Caco-2 (cell line): ENCODE measurements around the gene AGK. TPM values are rescaled to one million over a fixed set of nuclear protein-coding genes. Genes with fewer than 3 reads are reported as not detected.

Experiments
- BruUV-seq: library from RNA; stranded (reverse); fragments of 400-500 nt; replicated peaks from 2 replicates; lab custom pipeline; 2021; lab: Mats Ljungman, UMichigan
- CTCF ChIA-PET: fragments of 300-600 bp; sonication (Branson Sonifier 250); formaldehyde crosslinking; loops from one replicate; lab custom pipeline; 2022; ENCODE audit warnings: antibody characterized with exemption; lab: Charles Lee
- POLR2A ChIA-PET: fragments of 300-600 bp; sonication (Branson Sonifier 250); formaldehyde crosslinking; loops from one replicate; lab custom pipeline; 2022; ENCODE audit warnings: antibody characterized with exemption; lab: Charles Lee
- DNase-seq, 2 experiments: peaks; one replicate each; pipeline versions ENCODE4 v3.0.0 to v3.0.0-alpha.2; 2020 to 2022
- H3K27me3 ChIP-seq: replicated peaks from 2 replicates; pipeline ENCODE4 v1.6.0; 2011; ENCODE audit warnings: low read length; ENCODE audit not compliant: control insufficient read depth, insufficient read depth
- H3K36me3 ChIP-seq: 2 replicates; pipeline ENCODE4 v1.5.1; 2011; ENCODE audit warnings: low read length; ENCODE audit not compliant: control insufficient read depth, insufficient read depth
- H3K4me1 ChIP-seq: fragments of 250-450 bp; sonication (Bioruptor Pico); 2 replicates; pipeline ENCODE4 v1.5.1; 2020; ENCODE audit warnings: mild to moderate bottlenecking
- H3K4me3 ChIP-seq: 2 replicates; pipeline ENCODE4 v1.5.1; 2011; ENCODE audit warnings: low read depth, mild to moderate bottlenecking, control low read depth, low read length
- H3K9me3 ChIP-seq: fragments of 250-450 bp; sonication (Bioruptor Pico); 2 replicates; pipeline ENCODE4 v1.5.1; 2020; ENCODE audit warnings: mild to moderate bottlenecking, moderate library complexity
- H3K27ac Mint-ChIP-seq: one replicate; pipeline ENCODE4 v1.8.0; 2022; ENCODE audit warnings: mixed read lengths; ENCODE audit not compliant: unreplicated experiment
- H3K27me3 Mint-ChIP-seq: one replicate; pipeline ENCODE4 v1.8.0; 2022; ENCODE audit warnings: mixed read lengths; ENCODE audit not compliant: insufficient read depth, unreplicated experiment
- H3K36me3 Mint-ChIP-seq: one replicate; pipeline ENCODE4 v1.8.0; 2022; ENCODE audit warnings: mild to moderate bottlenecking, mixed read lengths; ENCODE audit not compliant: insufficient read depth, unreplicated experiment
- H3K4me1 Mint-ChIP-seq: one replicate; pipeline ENCODE4 v1.8.0; 2022; ENCODE audit warnings: low read depth, mixed read lengths; ENCODE audit not compliant: unreplicated experiment
- H3K4me3 Mint-ChIP-seq: one replicate; pipeline ENCODE4 v1.8.0; 2022; ENCODE audit warnings: mild to moderate bottlenecking, moderate library complexity, mixed read lengths; ENCODE audit not compliant: unreplicated experiment
- H3K9me3 Mint-ChIP-seq: one replicate; pipeline ENCODE4 v1.8.0; 2022; ENCODE audit warnings: mixed read lengths; ENCODE audit not compliant: unreplicated experiment
- intact Hi-C: fragments of 100-400 bp; cut with micrococcal nuclease; formaldehyde crosslinking; loops from one replicate; pipeline ENCODE4 v1.10.0; 2022; ENCODE audit not compliant: unreplicated experiment
- total RNA-seq: library from RNA; stranded (reverse); gene quantifications from 2 replicates; pipeline ENCODE4 v1.2.3, GENCODE V29; 2022
- TF ChIP-seq, protein P1 (sequence below), 2 experiments: fragments of 200-600 bp in 1 of 2; IDR thresholded peaks; 1 replicate in 1 of 2; 2 replicates in 1 of 2; pipeline versions ENCODE4 v1.5.1 to v1.8.0; 2011 to 2022; ENCODE audit warnings: antibody characterized with exemption in 1 of 2, control low read depth in 1 of 2, inconsistent platforms in 1 of 2, low read depth in 1 of 2, low read length in 1 of 2, mild to moderate bottlenecking in 1 of 2, moderate library complexity in 1 of 2; ENCODE audit not compliant: insufficient read depth in 1 of 2, severe bottlenecking in 1 of 2, unreplicated experiment in 1 of 2

The AGK gene
- total RNA-seq, 1 experiment from 2014 or later: 32.3 TPM

DNA sequence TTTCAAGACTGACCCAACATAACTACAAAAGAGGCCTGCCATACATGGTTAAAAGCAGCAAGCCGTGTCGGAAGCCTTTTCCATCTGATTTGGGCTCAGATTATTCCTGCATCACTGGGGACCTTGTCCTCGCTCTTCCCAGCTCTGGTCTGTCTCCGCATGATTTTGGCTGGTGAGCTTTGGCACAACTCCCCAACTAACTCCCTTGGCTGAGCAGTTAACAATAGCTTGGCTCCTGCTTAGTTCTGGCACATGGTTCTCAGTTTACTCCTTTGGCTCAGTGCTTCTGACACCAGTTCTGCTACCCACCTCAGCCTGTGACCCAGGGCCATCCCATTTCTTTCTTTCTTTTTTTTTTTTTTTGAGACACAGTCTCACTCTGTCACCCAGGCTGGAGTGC, 17.0 kb downstream of the AGK start:
- H3K36me3 Mint-ChIP-seq: peaks cover 7% of the 10 kb centered on the region
- CTCF ChIA-PET: no interaction called here
- POLR2A ChIA-PET: no interaction called here
- TF ChIP-seq, protein P1, sequence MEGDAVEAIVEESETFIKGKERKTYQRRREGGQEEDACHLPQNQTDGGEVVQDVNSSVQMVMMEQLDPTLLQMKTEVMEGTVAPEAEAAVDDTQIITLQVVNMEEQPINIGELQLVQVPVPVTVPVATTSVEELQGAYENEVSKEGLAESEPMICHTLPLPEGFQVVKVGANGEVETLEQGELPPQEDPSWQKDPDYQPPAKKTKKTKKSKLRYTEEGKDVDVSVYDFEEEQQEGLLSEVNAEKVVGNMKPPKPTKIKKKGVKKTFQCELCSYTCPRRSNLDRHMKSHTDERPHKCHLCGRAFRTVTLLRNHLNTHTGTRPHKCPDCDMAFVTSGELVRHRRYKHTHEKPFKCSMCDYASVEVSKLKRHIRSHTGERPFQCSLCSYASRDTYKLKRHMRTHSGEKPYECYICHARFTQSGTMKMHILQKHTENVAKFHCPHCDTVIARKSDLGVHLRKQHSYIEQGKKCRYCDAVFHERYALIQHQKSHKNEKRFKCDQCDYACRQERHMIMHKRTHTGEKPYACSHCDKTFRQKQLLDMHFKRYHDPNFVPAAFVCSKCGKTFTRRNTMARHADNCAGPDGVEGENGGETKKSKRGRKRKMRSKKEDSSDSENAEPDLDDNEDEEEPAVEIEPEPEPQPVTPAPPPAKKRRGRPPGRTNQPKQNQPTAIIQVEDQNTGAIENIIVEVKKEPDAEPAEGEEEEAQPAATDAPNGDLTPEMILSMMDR (IDR thresholded peaks at IDR 0.05; ENCODE audit: insufficient read depth in 1 of 2, low read depth in 1 of 2, low read length in 1 of 2, severe bottlenecking in 1 of 2, unreplicated experiment in 1 of 2): no peak
- H3K4me3 ChIP-seq: no peak overlapping the region
- no peaks in the 10 kb centered on the region for H3K4me1 Mint-ChIP-seq
- no peaks in the 10 kb centered on the region for H3K4me1 ChIP-seq
- H3K27ac Mint-ChIP-seq: no peak overlapping the region
- H3K27me3 Mint-ChIP-seq: no peaks in the 10 kb centered on the region
- H3K9me3 ChIP-seq: no peaks in the 10 kb centered on the region
- no peak overlapping the region for H3K4me3 Mint-ChIP-seq
- H3K9me3 Mint-ChIP-seq: no peaks in the 10 kb centered on the region
- H3K27me3 ChIP-seq: no peaks in the 10 kb centered on the region
- DNase-seq: no peak
- no TSS peak for BruUV-seq
- no peaks in the 10 kb centered on the region for H3K36me3 ChIP-seq
- intact Hi-C loops: no loop called here

DNA sequence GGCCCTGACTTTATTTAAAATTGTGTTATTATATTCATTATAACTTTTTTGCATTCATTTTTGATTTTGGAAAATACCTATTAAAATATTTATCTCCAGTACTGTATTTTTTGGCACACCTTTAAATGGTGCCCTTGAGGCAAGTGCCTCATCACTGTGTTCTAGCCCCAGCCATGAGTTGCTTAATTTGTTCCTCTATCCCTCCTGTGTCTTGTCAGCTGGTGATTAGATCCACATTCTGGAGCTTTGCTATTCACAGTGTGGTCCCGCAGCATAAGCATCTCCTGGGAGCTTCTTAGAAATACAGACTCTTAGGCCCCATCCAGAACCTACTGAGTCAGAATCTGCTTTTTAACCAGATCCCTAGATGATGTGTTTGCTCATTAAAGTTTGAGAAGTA, 19.8 kb downstream of the AGK start:
- Histone ChIP-seq H3K27me3 (no peaks in the 10 kb centered on the region), H3K9me3 (peaks cover 5% of the 10 kb centered on the region; the same call in 1 of the 2 replicates), H3K4me1 (no peaks in the 10 kb centered on the region), H3K36me3 (no peaks in the 10 kb centered on the region), H3K4me3 (no peak overlapping the region)
- CTCF ChIA-PET: no interaction called here
- Mint-ChIP-seq H3K27me3 (no peaks in the 10 kb centered on the region), H3K9me3 (peaks cover 26% of the 10 kb centered on the region), H3K4me1 (no peaks in the 10 kb centered on the region), H3K4me3 (no peak overlapping the region), H3K36me3 (peaks cover 18% of the 10 kb centered on the region), H3K27ac (no peak overlapping the region)
- no peak for DNase-seq
- BruUV-seq: no TSS peak
- intact Hi-C loops: no loop called here
- POLR2A ChIA-PET: no interaction called here
- TF ChIP-seq, protein P1 (IDR thresholded peaks at IDR 0.05; ENCODE audit: insufficient read depth in 1 of 2, low read depth in 1 of 2, low read length in 1 of 2, severe bottlenecking in 1 of 2, unreplicated experiment in 1 of 2): no peak

DNA sequence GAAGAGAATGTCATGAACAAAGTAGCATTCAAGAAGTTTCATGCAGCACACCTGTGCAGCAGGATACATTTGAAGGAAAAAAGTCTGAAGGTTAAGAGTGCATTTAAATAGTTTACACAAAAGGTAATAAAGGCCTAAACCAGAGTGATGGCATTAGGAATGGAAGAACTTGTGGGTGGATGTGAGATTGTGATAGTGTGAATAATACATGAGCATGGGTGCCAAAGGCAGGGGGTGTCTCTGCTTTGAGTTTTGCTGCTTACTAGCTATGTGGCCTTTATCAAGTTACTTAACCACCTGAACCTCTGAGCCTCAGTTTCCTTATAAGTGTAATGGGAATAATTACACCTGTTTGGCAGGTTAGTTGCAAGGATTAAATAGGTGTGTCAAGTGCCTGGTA, 21.0 kb downstream of the AGK start:
- no peaks in the 10 kb centered on the region for H3K36me3 ChIP-seq
- intact Hi-C loops: no loop called here
- no peak overlapping the region for H3K4me3 Mint-ChIP-seq

More for the DNA sequence above, 21.0 kb downstream of the AGK start:
- Mint-ChIP-seq H3K27ac (no peak overlapping the region), H3K9me3 (peaks cover 33% of the 10 kb centered on the region), H3K27me3 (no peaks in the 10 kb centered on the region), H3K36me3 (peaks cover 16% of the 10 kb centered on the region), H3K4me1 (no peaks in the 10 kb centered on the region)
- TF ChIP-seq, protein P1 (IDR thresholded peaks at IDR 0.05; ENCODE audit: insufficient read depth in 1 of 2, low read depth in 1 of 2, low read length in 1 of 2, severe bottlenecking in 1 of 2, unreplicated experiment in 1 of 2): no peak
- H3K4me1 ChIP-seq: no peaks in the 10 kb centered on the region
- no peak overlapping the region for H3K4me3 ChIP-seq
- DNase-seq: no peak
- CTCF ChIA-PET: no interaction called here
- POLR2A ChIA-PET: no interaction called here
- H3K9me3 ChIP-seq: peaks cover 8% of the 10 kb centered on the region; the same call in 1 of the 2 replicates
- no TSS peak for BruUV-seq
- H3K27me3 ChIP-seq: no peaks in the 10 kb centered on the region
